ENCODE data around the gene FMR1NB. TPM values are rescaled to one million over a fixed set of nuclear protein-coding genes. Genes with fewer than 3 reads are reported as not detected.

FMR1NB gene

DNA sequence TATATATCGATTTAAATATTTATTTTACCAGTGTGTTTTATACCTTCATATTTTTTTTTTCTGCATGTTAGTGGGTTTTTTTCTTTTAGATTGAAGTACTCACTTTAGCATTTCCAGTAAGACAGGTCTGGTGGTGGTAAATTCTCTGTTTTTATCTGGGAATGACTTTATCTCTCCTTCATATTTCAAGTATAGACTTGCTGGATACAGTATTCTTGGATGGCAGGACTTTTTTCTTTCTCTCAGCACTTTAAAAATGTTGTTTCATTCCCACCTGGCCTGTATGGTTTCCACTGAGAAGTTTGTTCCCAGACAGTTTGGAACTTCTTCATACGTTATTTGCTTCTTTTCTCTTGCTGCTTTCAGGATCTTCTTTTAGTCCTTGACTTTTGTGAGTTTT, 86.1 kb downstream of the FMR1NB start:
- Histone ChIP-seq H2BK12ac (ENCODE audit: low read length in 2 of 2) (no peak overlapping the region), H3K27ac (ENCODE audit: low read length, poor library complexity, severe bottlenecking) (no peak overlapping the region), H3K9me3 (ENCODE audit: control insufficient read depth, low read length) (peaks cover 23% of the 10 kb centered on the region), H3K79me1 (replicated peaks; ENCODE audit: low read length, poor library complexity, severe bottlenecking) (no peaks in the 10 kb centered on the region), H3K4me1 (ENCODE audit: control insufficient read depth, insufficient read depth, low read depth, low read length) (no peaks in the 10 kb centered on the region), H2BK120ac (ENCODE audit: low read depth, low read length) (no peak overlapping the region), H3K4me3 (ENCODE audit: insufficient read depth in 1 of 2, low read depth in 1 of 2, low read length in 2 of 2) (no peak overlapping the region), H3K4ac (ENCODE audit: low read depth in 1 of 2, low read length in 2 of 2) (no peak overlapping the region), H3K9ac (ENCODE audit: low read length) (no peak overlapping the region), H2AFZ (ENCODE audit: low read depth, low read length) (no peak overlapping the region), H3K14ac (ENCODE audit: low read length in 2 of 2) (no peak overlapping the region), H2AK5ac (ENCODE audit: low read length, severe bottlenecking) (no peak overlapping the region), H4K8ac (ENCODE audit: low read length) (no peak overlapping the region), H3K27me3 (ENCODE audit: control insufficient read depth in 1 of 2, insufficient read depth in 1 of 2, low read length in 2 of 2) (no peaks in the 10 kb centered on the region), H3K4me2 (ENCODE audit: low read length, poor library complexity, severe bottlenecking) (no peak overlapping the region), H3K18ac (ENCODE audit: low read depth in 1 of 2, low read length in 2 of 2) (no peak overlapping the region), H3K23ac (ENCODE audit: low read length in 2 of 2) (no peak overlapping the region), H3K36me3 (ENCODE audit: control insufficient read depth in 1 of 2, insufficient read depth in 2 of 2, low read depth in 1 of 2, low read length in 2 of 2) (no peaks in the 10 kb centered on the region), H2BK15ac (ENCODE audit: low read depth, poor library complexity, severe bottlenecking) (no peak overlapping the region), H2BK5ac (ENCODE audit: low read depth, low read length, poor library complexity, severe bottlenecking) (no peak overlapping the region), H4K91ac (ENCODE audit: low read length) (no peak overlapping the region)
- no CpG with 5 or more reads among the region's 2 CpGs for WGBS
- no peak for DNase-seq

DNA sequence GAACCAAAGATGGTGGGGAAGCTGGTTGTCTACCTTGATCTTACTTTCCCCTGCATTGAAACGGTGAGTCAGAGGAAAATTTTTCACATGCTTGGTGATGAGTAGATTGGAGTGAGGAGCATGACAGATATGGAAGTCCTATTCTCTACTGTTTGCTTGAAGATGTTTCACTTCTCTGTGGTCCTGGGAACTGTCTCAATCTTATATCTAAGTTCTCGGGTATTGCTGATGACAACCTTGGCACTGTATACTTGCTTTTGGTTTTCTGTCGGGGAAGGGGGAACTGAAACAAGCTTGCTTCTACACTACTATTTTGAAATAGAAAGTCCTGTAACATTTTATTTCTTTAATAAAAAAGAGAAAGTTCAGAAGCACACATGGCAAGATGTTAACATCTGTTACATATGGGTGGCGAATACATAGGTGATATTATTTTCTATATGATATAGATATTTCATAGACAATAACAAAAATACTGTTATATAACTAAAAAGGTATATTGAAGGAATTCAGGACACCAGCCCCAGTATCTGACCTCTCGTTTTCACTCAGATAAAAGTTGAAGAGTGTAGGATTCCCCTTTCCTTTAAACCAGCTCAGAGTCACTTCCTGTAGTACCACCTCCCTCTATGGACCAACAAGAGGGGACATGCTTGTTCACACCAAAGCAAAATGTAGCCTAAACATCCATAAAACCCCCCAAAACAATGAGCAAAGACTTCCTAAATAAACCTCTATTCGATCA, 88.8 kb downstream of the FMR1NB start:
- H3K79me1 ChIP-seq (replicated peaks; ENCODE audit: low read length, poor library complexity, severe bottlenecking) = no peaks in the 10 kb centered on the region
- no peak overlapping the region for H3K14ac ChIP-seq (ENCODE audit: low read length in 2 of 2)
- no peaks in the 10 kb centered on the region for H3K36me3 ChIP-seq (ENCODE audit: control insufficient read depth in 1 of 2, insufficient read depth in 2 of 2, low read depth in 1 of 2, low read length in 2 of 2)
- no peak overlapping the region for H3K9ac ChIP-seq (ENCODE audit: low read length)
- no peak overlapping the region for H3K27ac ChIP-seq (ENCODE audit: low read length, poor library complexity, severe bottlenecking)
- no peaks in the 10 kb centered on the region for H3K27me3 ChIP-seq (ENCODE audit: control insufficient read depth in 1 of 2, insufficient read depth in 1 of 2, low read length in 2 of 2)
- H3K23ac ChIP-seq (ENCODE audit: low read length in 2 of 2) = no peak overlapping the region
- no peak overlapping the region for H2BK12ac ChIP-seq (ENCODE audit: low read length in 2 of 2)
- H3K4me3 ChIP-seq (ENCODE audit: insufficient read depth in 1 of 2, low read depth in 1 of 2, low read length in 2 of 2) = no peak overlapping the region
- H2BK120ac ChIP-seq (ENCODE audit: low read depth, low read length) = no peak overlapping the region
- H2BK5ac ChIP-seq (ENCODE audit: low read depth, low read length, poor library complexity, severe bottlenecking) = no peak overlapping the region
- no peak overlapping the region for H3K4ac ChIP-seq (ENCODE audit: low read depth in 1 of 2, low read length in 2 of 2)
- peaks cover 24% of the 10 kb centered on the region for H3K9me3 ChIP-seq (ENCODE audit: control insufficient read depth, low read length)
- H3K18ac ChIP-seq (ENCODE audit: low read depth in 1 of 2, low read length in 2 of 2) = no peak overlapping the region
- H2AK5ac ChIP-seq (ENCODE audit: low read length, severe bottlenecking) = no peak overlapping the region
- no peak for DNase-seq
- H2AFZ ChIP-seq (ENCODE audit: low read depth, low read length) = no peak overlapping the region
- H2BK15ac ChIP-seq (ENCODE audit: low read depth, poor library complexity, severe bottlenecking) = no peak overlapping the region
- H4K8ac ChIP-seq (ENCODE audit: low read length) = no peak overlapping the region
- 70% methylated on average over 3 of the region's 6 CpGs for WGBS
- no peaks in the 10 kb centered on the region for H3K4me1 ChIP-seq (ENCODE audit: control insufficient read depth, insufficient read depth, low read depth, low read length)
- H4K91ac ChIP-seq (ENCODE audit: low read length) = no peak overlapping the region
- H3K4me2 ChIP-seq (ENCODE audit: low read length, poor library complexity, severe bottlenecking) = no peak overlapping the region

DNA sequence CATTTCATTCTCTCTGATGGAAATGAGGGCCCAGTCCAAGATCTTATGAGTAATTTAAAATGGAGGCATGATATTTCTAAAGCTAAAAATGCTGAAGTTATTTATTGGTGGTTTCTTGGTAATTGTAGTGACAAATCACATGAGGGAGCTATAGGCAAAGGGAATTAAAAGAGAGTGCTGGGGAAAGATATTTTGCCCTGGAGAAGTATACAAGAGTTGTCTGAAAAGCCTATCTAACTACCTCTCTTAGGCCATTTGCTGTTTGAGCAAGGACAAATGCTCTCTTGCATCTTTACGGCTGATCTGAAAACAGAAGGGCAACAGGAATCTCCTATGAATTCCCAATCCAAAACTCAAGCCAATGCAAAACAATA, 89.4 kb downstream of the FMR1NB start:
- WGBS = 67% methylated on average over 1 of the region's 1 CpG
- peaks cover 24% of the 10 kb centered on the region for H3K9me3 ChIP-seq (ENCODE audit: control insufficient read depth, low read length)
- no peak overlapping the region for H2AFZ ChIP-seq (ENCODE audit: low read depth, low read length)
- no peak for DNase-seq
- H3K4me1 ChIP-seq (ENCODE audit: control insufficient read depth, insufficient read depth, low read depth, low read length) = no peaks in the 10 kb centered on the region
- H2BK12ac ChIP-seq (ENCODE audit: low read length in 2 of 2) = no peak overlapping the region
- no peak overlapping the region for H3K9ac ChIP-seq (ENCODE audit: low read length)
- H2BK120ac ChIP-seq (ENCODE audit: low read depth, low read length) = no peak overlapping the region
- H3K23ac ChIP-seq (ENCODE audit: low read length in 2 of 2) = no peak overlapping the region
- H2AK5ac ChIP-seq (ENCODE audit: low read length, severe bottlenecking) = no peak overlapping the region
- H3K4me3 ChIP-seq (ENCODE audit: insufficient read depth in 1 of 2, low read depth in 1 of 2, low read length in 2 of 2) = no peak overlapping the region
- H4K91ac ChIP-seq (ENCODE audit: low read length) = no peak overlapping the region
- H3K79me1 ChIP-seq (replicated peaks; ENCODE audit: low read length, poor library complexity, severe bottlenecking) = no peaks in the 10 kb centered on the region
- no peaks in the 10 kb centered on the region for H3K36me3 ChIP-seq (ENCODE audit: control insufficient read depth in 1 of 2, insufficient read depth in 2 of 2, low read depth in 1 of 2, low read length in 2 of 2)
- H3K18ac ChIP-seq (ENCODE audit: low read depth in 1 of 2, low read length in 2 of 2) = no peak overlapping the region
- no peak overlapping the region for H2BK15ac ChIP-seq (ENCODE audit: low read depth, poor library complexity, severe bottlenecking)
- H3K4ac ChIP-seq (ENCODE audit: low read depth in 1 of 2, low read length in 2 of 2) = no peak overlapping the region
- H3K27me3 ChIP-seq (ENCODE audit: control insufficient read depth in 1 of 2, insufficient read depth in 1 of 2, low read length in 2 of 2) = no peaks in the 10 kb centered on the region
- H3K27ac ChIP-seq (ENCODE audit: low read length, poor library complexity, severe bottlenecking) = no peak overlapping the region
- no peak overlapping the region for H2BK5ac ChIP-seq (ENCODE audit: low read depth, low read length, poor library complexity, severe bottlenecking)
- H4K8ac ChIP-seq (ENCODE audit: low read length) = no peak overlapping the region
- no peak overlapping the region for H3K14ac ChIP-seq (ENCODE audit: low read length in 2 of 2)
- no peak overlapping the region for H3K4me2 ChIP-seq (ENCODE audit: low read length, poor library complexity, severe bottlenecking)

Small RNA genes lying within 50 kb of the gene (small RNA-seq; reads per million reads assigned to genes)
- gene RNA5SP524 (ENCODE audit: low read depth) = not detected

All from mesenchymal stem cell (in vitro differentiated cells and primary cell).